GM10266 (cell line): ENCODE results near the gene SDK1.

Experiments used
- DNase-seq: peaks from one replicate; pipeline ENCODE4 v3.0.0; 2012; ENCODE audit errors: extremely low spot score
- TF ChIP-seq, protein P1 (sequence below): IDR thresholded peaks from 2 replicates; pipeline ENCODE4 v1.5.1; 2012; ENCODE audit warnings: mild to moderate bottlenecking, low read depth; ENCODE audit not compliant: control insufficient read depth, insufficient read depth; ENCODE audit errors: missing control alignments

SDK1 gene

DNA sequence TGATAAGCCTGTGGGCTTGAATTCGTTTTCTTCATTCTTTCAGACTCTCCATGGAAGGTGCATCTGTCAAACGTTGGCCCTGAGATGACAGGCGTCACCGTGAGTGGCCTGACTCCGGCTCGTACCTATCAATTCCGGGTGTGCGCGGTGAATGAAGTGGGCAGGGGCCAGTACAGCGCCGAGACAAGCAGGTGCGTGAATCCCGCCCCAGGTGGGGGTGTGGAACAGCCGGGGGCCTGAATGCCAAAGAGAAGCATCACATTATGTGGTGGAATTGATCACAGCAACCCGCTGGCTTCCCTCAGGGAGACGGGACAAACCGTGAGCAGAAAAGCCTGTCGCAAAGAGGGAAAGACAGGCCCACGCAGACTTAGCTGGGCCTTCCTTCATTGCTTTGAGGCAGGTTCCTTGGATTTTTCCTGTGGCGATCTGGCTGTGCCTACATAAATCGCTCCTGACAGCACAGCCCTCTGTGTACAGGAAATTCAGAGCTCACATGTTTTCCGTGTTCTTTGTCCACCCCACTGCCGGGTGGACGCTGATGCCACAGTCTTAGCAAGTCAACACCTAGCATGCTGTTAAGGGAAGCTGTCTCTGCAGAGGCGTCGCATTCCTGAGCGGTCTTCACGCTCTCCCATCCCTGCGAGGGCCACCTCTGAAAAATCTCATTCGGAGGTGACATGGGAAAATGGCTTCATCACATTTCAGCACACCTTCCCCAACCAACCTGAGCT lies 710.0 kb downstream of the SDK1 start:
- TF ChIP-seq, protein P1, sequence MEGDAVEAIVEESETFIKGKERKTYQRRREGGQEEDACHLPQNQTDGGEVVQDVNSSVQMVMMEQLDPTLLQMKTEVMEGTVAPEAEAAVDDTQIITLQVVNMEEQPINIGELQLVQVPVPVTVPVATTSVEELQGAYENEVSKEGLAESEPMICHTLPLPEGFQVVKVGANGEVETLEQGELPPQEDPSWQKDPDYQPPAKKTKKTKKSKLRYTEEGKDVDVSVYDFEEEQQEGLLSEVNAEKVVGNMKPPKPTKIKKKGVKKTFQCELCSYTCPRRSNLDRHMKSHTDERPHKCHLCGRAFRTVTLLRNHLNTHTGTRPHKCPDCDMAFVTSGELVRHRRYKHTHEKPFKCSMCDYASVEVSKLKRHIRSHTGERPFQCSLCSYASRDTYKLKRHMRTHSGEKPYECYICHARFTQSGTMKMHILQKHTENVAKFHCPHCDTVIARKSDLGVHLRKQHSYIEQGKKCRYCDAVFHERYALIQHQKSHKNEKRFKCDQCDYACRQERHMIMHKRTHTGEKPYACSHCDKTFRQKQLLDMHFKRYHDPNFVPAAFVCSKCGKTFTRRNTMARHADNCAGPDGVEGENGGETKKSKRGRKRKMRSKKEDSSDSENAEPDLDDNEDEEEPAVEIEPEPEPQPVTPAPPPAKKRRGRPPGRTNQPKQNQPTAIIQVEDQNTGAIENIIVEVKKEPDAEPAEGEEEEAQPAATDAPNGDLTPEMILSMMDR = no peak
- no peak for DNase-seq

DNA sequence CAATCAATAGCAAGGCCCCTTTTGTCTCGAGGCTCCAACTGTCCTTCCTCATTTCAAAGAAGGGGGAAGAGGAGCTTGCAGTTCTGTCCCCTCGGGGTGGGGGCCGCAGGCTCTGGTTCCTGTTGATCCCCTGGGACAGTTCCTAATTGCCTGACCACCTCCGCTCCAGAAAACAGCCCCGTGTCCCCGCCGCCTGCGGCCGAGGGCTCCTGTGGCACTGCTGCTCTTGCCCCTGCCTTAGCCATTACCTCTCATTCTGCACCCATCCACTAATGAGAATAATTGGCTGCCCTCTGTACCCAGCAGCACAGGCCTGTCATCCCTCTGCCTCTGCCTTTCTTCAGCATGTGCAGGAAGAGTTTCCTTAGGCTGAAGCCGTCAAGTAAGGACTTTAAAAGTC lies 712.7 kb downstream of the SDK1 start:
- DNase-seq = no peak
- TF ChIP-seq, protein P1 = no peak

DNA sequence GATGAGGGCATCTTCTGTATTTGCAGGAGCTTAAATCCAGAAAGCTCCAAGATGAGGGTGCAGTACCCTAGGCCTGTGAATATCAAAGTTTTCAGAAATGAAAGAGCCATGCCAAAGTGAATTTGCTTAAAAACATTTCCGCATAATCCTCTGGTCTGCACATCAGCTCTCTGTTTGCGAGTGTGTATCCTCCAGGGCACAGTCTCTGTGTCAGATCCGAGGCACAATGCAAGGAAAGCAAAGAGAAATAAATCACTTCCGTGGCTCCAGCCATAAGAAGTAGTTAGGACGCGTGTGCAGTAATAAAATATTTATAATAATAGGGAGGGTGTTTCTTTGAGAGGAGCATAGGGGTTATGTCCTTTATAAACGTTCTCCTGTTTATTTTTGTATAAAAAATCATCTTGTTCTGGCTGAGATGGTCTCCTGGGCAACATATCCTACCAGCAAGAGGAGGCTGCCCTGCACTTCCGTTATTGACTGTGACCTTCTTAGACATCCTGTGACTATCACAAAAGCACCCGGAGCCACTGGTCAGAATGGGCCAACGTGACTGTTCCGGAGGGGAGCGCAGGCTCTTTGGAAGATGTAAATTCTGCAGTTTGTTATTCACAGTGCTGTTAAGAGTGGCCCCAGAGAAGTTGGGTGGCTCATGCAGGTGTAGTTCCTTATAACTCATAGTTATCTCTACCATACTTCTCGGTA lies 713.4 kb downstream of the SDK1 start:
- TF ChIP-seq, protein P1 = no peak
- no peak for DNase-seq

DNA sequence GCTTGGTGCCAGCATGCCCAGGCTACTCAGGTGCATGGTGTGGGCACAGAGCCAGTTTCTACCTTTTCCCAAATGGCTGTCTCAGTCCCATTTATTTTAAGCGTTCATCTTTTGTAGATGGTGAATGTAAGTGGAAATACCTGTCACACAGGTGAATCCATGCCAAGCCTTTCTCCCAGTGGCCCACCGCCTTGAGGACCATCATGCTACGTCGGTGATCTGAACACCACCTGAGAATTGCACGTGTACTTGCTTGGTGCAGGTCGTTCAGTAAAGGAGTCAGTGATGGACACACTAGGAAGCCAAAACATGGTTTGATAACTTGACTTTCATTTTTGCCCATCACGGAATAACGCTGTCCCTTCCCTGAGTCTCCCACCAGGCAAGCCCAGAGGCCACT lies 714.3 kb downstream of the SDK1 start:
- DNase-seq = no peak
- TF ChIP-seq, protein P1 = no peak

DNA sequence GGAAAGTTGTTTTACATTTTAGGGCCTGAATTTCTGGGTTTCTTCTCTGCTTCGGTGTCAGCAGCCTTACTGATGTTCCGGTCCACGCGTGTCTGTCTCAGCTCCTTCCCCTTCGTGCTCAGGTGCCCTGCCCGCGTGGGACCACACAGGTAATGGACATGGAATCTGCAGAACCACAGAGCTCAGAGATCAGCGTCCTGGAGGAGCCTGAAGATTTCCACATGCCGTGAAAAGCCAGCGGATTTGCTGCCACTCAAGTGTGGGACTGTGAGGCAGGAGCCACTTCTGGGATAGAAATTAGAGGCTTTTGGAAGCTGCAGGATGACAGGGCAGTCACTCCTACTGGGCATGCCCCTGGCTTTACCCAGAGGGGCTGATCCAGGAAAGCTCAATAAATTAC lies 714.9 kb downstream of the SDK1 start:
- no peak for DNase-seq
- TF ChIP-seq, protein P1 = no peak

DNA sequence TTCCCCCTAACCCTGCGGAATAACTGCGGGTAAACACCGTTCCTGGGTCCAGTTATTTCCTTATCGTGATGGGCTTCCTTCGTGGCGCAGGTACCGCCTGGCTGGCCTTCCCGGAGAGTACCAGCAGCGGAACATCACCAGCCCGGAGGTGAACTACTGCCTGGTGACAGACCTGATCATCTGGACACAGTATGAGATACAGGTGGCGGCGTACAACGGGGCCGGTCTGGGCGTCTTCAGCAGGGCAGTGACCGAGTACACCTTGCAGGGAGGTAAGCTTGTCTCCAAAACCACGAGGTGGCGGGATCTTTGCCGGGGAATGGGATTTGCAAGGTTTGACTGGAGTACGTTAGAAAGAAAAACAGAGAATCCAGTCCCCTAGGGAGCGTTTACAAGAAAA lies 716.0 kb downstream of the SDK1 start:
- TF ChIP-seq, protein P1 = no peak
- no peak for DNase-seq

DNA sequence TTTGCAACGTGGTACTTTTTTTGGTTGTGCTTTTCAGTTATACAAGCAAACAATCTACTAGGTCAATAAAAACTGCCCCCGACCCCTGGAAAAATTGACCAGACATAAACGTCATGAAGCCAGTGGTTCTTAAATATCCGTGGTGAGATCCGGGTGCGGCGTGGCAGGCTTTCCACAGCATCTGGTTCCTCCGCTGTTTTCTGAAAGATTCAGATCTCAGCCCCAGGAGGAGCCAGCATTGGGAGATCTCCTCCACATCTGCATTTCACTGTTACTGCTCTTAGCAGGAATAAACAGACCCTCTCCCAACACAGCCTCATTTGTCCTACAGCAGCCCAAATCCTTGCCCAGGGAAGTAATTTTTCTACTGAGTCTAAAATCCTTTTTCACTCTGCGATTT lies 716.7 kb downstream of the SDK1 start:
- DNase-seq = no peak
- TF ChIP-seq, protein P1 = no peak
